ENCODE results near the gene DOC2B.
"Not testable (repeated sequence)": the region's sequence is repeated elsewhere in the genome, so short reads cannot be mapped to it uniquely, and the experiment has no call there.

DOC2B gene

GRCh38 chr17:142876-143784 is 38.3 kb downstream of the DOC2B start:
- DNase-seq: no peak

GRCh38 chr17:142102-142661 is 39.3 kb downstream of the DOC2B start:
- no peak for DNase-seq

- DNase-seq: not testable (repeated sequence)
Measured at GRCh38 chr17:139401-140205, 41.8 kb downstream of the DOC2B start.

GRCh38 chr17:137166-137807 is 44.2 kb downstream of the DOC2B start, which contains the start of gene SCGB1C2:
SCGB1C2 (plus strand) TSS chr17:137569; CDS start chr17:137591, 22 bp downstream.
- DNase-seq: not testable (repeated sequence)

- not testable (repeated sequence) for DNase-seq
Measured at GRCh38 chr17:136531-136930, 44.9 kb downstream of the DOC2B start.

- DNase-seq: not testable (repeated sequence)
Measured at GRCh38 chr17:135895-136294, 45.6 kb downstream of the DOC2B start.

GRCh38 chr17:135022-135421 is 46.4 kb downstream of the DOC2B start:
- not testable (repeated sequence) for DNase-seq

GRCh38 chr17:134332-134785 is 47.1 kb downstream of the DOC2B start:
- not testable (repeated sequence) for DNase-seq

GRCh38 chr17:133932-134331 is 47.5 kb downstream of the DOC2B start:
- not testable (repeated sequence) for DNase-seq

- DNase-seq: not testable (repeated sequence)
Measured at GRCh38 chr17:118339-118917, 63.0 kb downstream of the DOC2B start.

- DNase-seq: not testable (repeated sequence)
Measured at GRCh38 chr17:113111-113510, 68.3 kb downstream of the DOC2B start.

Measured in DMS 273 treated with DMSO at 0.1 percent for 48 hours (cell line).